HepG2 (cell line): ENCODE measurements around the gene BCAS4. TPM values are rescaled to one million over a fixed set of nuclear protein-coding genes. Genes with fewer than 3 reads are reported as not detected.

Source experiments
- ATF1 ChIP-seq: IDR thresholded peaks from 2 replicates; pipeline ENCODE4 v1.6.1; 2016; ENCODE audit warnings: mild to moderate bottlenecking, control low read depth
- CENPT ChIP-seq: sonication (generic); formaldehyde crosslinking; IDR thresholded peaks from 2 replicates; pipeline ENCODE4 v1.8.0; 2022; ENCODE audit warnings: low read depth, mild to moderate bottlenecking, moderate library complexity, missing genetic modification reagents
- CHCHD3 ChIP-seq: sonication (generic); formaldehyde crosslinking; IDR thresholded peaks from 2 replicates; pipeline ENCODE4 v1.8.0; 2022; ENCODE audit warnings: mild to moderate bottlenecking, missing genetic modification reagents, moderate library complexity
- FLYWCH1 ChIP-seq: sonication (generic); formaldehyde crosslinking; IDR thresholded peaks from 2 replicates; pipeline ENCODE4 v1.8.1; 2023; ENCODE audit warnings: mild to moderate bottlenecking, missing genetic modification reagents
- FOXK1 ChIP-seq: sonication (generic); formaldehyde crosslinking; IDR thresholded peaks from 2 replicates; pipeline ENCODE4 v1.4.0; 2020; ENCODE audit warnings: low read depth, missing genetic modification reagents, borderline replicate concordance
- HNF4G ChIP-seq, 2 experiments: sonication (generic) in 1 of 2; formaldehyde crosslinking in 1 of 2; IDR thresholded peaks; 2 replicates each; pipeline versions ENCODE4 v1.4.0 to v1.6.1; 2011 to 2020; ENCODE audit warnings: borderline replicate concordance in 2 of 2, low read depth in 2 of 2, mild to moderate bottlenecking in 2 of 2, low read length in 1 of 2, missing genetic modification reagents in 1 of 2, moderate library complexity in 1 of 2
- HOXA3 ChIP-seq: sonication (generic); formaldehyde crosslinking; IDR thresholded peaks from 2 replicates; pipeline ENCODE4 v1.5.0; 2020; ENCODE audit warnings: missing genetic modification reagents
- IRF9 ChIP-seq: sonication (generic); formaldehyde crosslinking; IDR thresholded peaks from 2 replicates; pipeline ENCODE4 v1.8.0; 2022; ENCODE audit warnings: missing genetic modification reagents, mild to moderate bottlenecking, borderline replicate concordance
- MTA1 ChIP-seq: sonication (generic); formaldehyde crosslinking; IDR thresholded peaks from 2 replicates; pipeline ENCODE4 v1.4.0; 2020; ENCODE audit warnings: missing genetic modification reagents, mild to moderate bottlenecking, borderline replicate concordance
- SNAPC5 ChIP-seq: sonication (generic); formaldehyde crosslinking; IDR thresholded peaks from 2 replicates; pipeline ENCODE4 v1.8.1; 2023; ENCODE audit warnings: mild to moderate bottlenecking, missing genetic modification reagents, borderline replicate concordance
- ZNF354B ChIP-seq: sonication (generic); formaldehyde crosslinking; IDR thresholded peaks from 2 replicates; pipeline ENCODE4 v1.8.0; 2022; ENCODE audit warnings: mild to moderate bottlenecking, missing genetic modification reagents
- ZNF550 ChIP-seq: sonication (generic); formaldehyde crosslinking; IDR thresholded peaks from 2 replicates; pipeline ENCODE4 v1.4.0; 2020; ENCODE audit warnings: mild to moderate bottlenecking, missing genetic modification reagents, borderline replicate concordance
- ZNF567 ChIP-seq: sonication (generic); formaldehyde crosslinking; IDR thresholded peaks from 2 replicates; pipeline ENCODE4 v1.8.1; 2023; ENCODE audit warnings: mild to moderate bottlenecking, missing genetic modification reagents, borderline replicate concordance
- ZNF572 ChIP-seq: sonication (generic); formaldehyde crosslinking; IDR thresholded peaks from 2 replicates; pipeline ENCODE4 v1.5.1; 2020; ENCODE audit warnings: mild to moderate bottlenecking, missing genetic modification reagents
- ZNF605 ChIP-seq: sonication (generic); formaldehyde crosslinking; IDR thresholded peaks from 2 replicates; pipeline ENCODE4 v1.8.0; 2022; ENCODE audit warnings: mild to moderate bottlenecking, missing genetic modification reagents
- ZNF614 ChIP-seq: IDR thresholded peaks from 2 replicates; pipeline ENCODE4 v1.6.1; 2018; ENCODE audit warnings: missing biosample characterization, missing genetic modification reagents, inconsistent platforms, borderline replicate concordance
- ZSCAN9 ChIP-seq: IDR thresholded peaks from 2 replicates; pipeline ENCODE4 v1.6.1; 2016; ENCODE audit warnings: borderline replicate concordance
- polyA plus RNA-seq, 8 experiments: library from polyadenylated mRNA; depleted of rRNA in 3 of 8; stranded (reverse) in 7 of 8; unstranded in 1 of 8; fragments of >200 nt; fragmentation: Illumina TruSeq in 4 of 8; extraction: Trizol in 4 of 8; gene quantifications; 2 replicates each; pipeline versions ENCODE4 v1.2.1 to v1.2.3, GENCODE V29; 2011 to 2016; ENCODE audit warnings: low read depth in 4 of 8, missing spikeins in 1 of 8, mixed read lengths in 1 of 8; ENCODE audit not compliant: insufficient read depth in 1 of 8
- total RNA-seq, 5 experiments: library from RNA; depleted of rRNA; stranded (reverse); fragments of >200 nt; fragmentation: Illumina TruSeq; extraction: Trizol; gene quantifications; 2 replicates each; pipeline ENCODE4 v1.2.3, GENCODE V29; 2016; ENCODE audit warnings: low read depth in 1 of 5

The BCAS4 gene
- total and polyA plus RNA-seq, 2 of the 13 experiments (the other 11 are each of a cell fraction or from before 2014, with no cell fraction given), result 7.2 to 8.0 TPM

- TF ChIP-seq CENPT (CRISPR knock-in tag) (peak; percentile 25; the same call in 1 of the 2 replicates), ZNF354B (0 out of 2 replicates have a peak, but pooled peaks have one; percentile 25), ZSCAN9 (CRISPR knock-in tag) (no peak), ZNF550 (0 out of 2 replicates have a peak, but pooled peaks have one; percentile 18), SNAPC5 (0 out of 2 replicates have a peak, but pooled peaks have one; percentile 26), IRF9 (CRISPR knock-in tag) (0 out of 2 replicates have a peak, but pooled peaks have one; percentile 29), FLYWCH1 (CRISPR knock-in tag) (no peak), ATF1 (CRISPR knock-in tag) (no peak), ZNF605 (0 out of 2 replicates have a peak, but pooled peaks have one; percentile 52), CHCHD3 (CRISPR knock-in tag) (no peak), MTA1 (0 out of 2 replicates have a peak, but pooled peaks have one; percentile 20), HNF4G (IDR thresholded peaks at IDR 0.05; ENCODE audit: borderline replicate concordance, low read depth, low read length) (no peak), HNF4G (CRISPR knock-in tag; IDR thresholded peaks at IDR 0.05; ENCODE audit: borderline replicate concordance, low read depth) (0 out of 2 replicates have a peak, but pooled peaks have one; percentile 63), HOXA3 (CRISPR knock-in tag) (0 out of 2 replicates have a peak, but pooled peaks have one; percentile 3), ZNF614 (peak; percentile 8; the same call in 1 of the 2 replicates), ZNF572 (0 out of 2 replicates have a peak, but pooled peaks have one; percentile 69), ZNF567 (CRISPR knock-in tag) (peak; percentile 83; the same call in 1 of the 2 replicates), FOXK1 (CRISPR knock-in tag) (0 out of 2 replicates have a peak, but pooled peaks have one; percentile 5)
These were observed 78.7 kb downstream of the BCAS4 start (continued) for GRCh38 chr20:50873585-50873984.
